GM12878 (cell line): ENCODE results near the gene TBC1D1. TPM values are rescaled to one million over a fixed set of nuclear protein-coding genes. Genes with fewer than 3 reads are reported as not detected.

Experiments
- ATAC-seq: fragments of 200-7000 bp; cut with Tn5 transposase; 3 replicates; pipeline ENCODE4 v1.9.1; 2020; ENCODE audit warnings: mild to moderate bottlenecking, moderate library complexity
- BruUV-seq: library from RNA; stranded (reverse); fragments of 400-500 nt; replicated peaks from 2 replicates; lab custom pipeline; 2021; lab: Mats Ljungman, UMichigan
- CTCF ChIA-PET: fragments of 300-600 bp; sonication (Branson Sonifier 250); formaldehyde crosslinking; extraction: SDS; loops from one replicate; lab custom pipeline; 2021; ENCODE audit warnings: inconsistent platforms; lab: Yijun Ruan, JAX
- POLR2A ChIA-PET: fragments of 350-600 bp; formaldehyde crosslinking; extraction: SDS; loops from one replicate; lab custom pipeline; 2021; ENCODE audit warnings: inconsistent platforms; lab: Charles Lee
- RAD21 ChIA-PET: fragments of 300-600 bp; sonication (Branson Sonifier 250); formaldehyde crosslinking; loops from one replicate; lab custom pipeline; 2023; ENCODE audit warnings: antibody characterized with exemption; ENCODE audit not compliant: unreplicated experiment; lab: Charles Lee
- SMC1A ChIA-PET: fragments of 300-600 bp; sonication (Branson Sonifier 250); formaldehyde crosslinking; loops from one replicate; lab custom pipeline; 2023; ENCODE audit not compliant: unreplicated experiment, uncharacterized antibody; lab: Charles Lee
- DNase-seq: peaks from one replicate; pipeline ENCODE4 v3.0.0-alpha.2; 2011; ENCODE audit warnings: low read depth, low spot score
- FAIRE-seq: peaks from 3 replicates; lab custom pipeline; 2011; peaks lifted over from hg19 to GRCh38; lab: Jason Lieb, UNC
- H2AFZ ChIP-seq: 2 replicates; pipeline ENCODE4 v1.6.0; 2011; ENCODE audit warnings: low read depth, low read length, control low read depth; ENCODE audit not compliant: control insufficient read depth
- H3K27ac ChIP-seq: 2 replicates; pipeline ENCODE4 v1.5.1; 2011; ENCODE audit warnings: control low read depth; ENCODE audit not compliant: control insufficient read depth, insufficient read depth
- H3K27me3 ChIP-seq, 2 experiments: replicated peaks in 1 of 2; 2 replicates each; pipeline versions ENCODE4 v1.6.0 to v1.6.1; 2011; ENCODE audit warnings: low read length in 1 of 2; ENCODE audit not compliant: control insufficient read depth in 2 of 2, insufficient read depth in 2 of 2
- H3K36me3 ChIP-seq, 2 experiments: 2 replicates each; pipeline ENCODE4 v1.5.1; 2011; ENCODE audit warnings: low read length in 1 of 2; ENCODE audit not compliant: control insufficient read depth in 2 of 2, insufficient read depth in 2 of 2
- H3K4me1 ChIP-seq: 2 replicates; pipeline ENCODE4 v1.6.1; 2011; ENCODE audit warnings: mild to moderate bottlenecking, low read length, moderate library complexity, mixed read lengths; ENCODE audit not compliant: control insufficient read depth, insufficient read depth
- H3K4me2 ChIP-seq: 2 replicates; pipeline ENCODE4 v1.6.0; 2011; ENCODE audit warnings: control low read depth; ENCODE audit not compliant: control insufficient read depth, insufficient read depth
- H3K4me3 ChIP-seq: fragments of 200-600 bp; sonication (generic); 2 replicates; pipeline ENCODE4 v1.5.1; 2016
- H3K79me2 ChIP-seq: 2 replicates; pipeline ENCODE4 v1.6.0; 2011; ENCODE audit warnings: low read length; ENCODE audit not compliant: control insufficient read depth, insufficient read depth
- H3K9ac ChIP-seq: 2 replicates; pipeline ENCODE4 v1.8.0; 2011; ENCODE audit warnings: low read length, control low read depth, mixed read lengths; ENCODE audit not compliant: control insufficient read depth, insufficient read depth
- H3K9me3 ChIP-seq: replicated peaks from 3 replicates; pipeline ENCODE4 v1.5.1; 2011; ENCODE audit warnings: mild to moderate bottlenecking, low read length; ENCODE audit not compliant: control insufficient read depth, insufficient read depth
- H4K20me1 ChIP-seq: 2 replicates; pipeline ENCODE4 v1.6.0; 2011; ENCODE audit not compliant: control insufficient read depth, insufficient read depth
- BCL3 ChIP-seq: IDR thresholded peaks from 2 replicates; pipeline ENCODE4 v1.6.1; 2011; ENCODE audit warnings: borderline replicate concordance, low read depth, mild to moderate bottlenecking, moderate library complexity, low read length; ENCODE audit not compliant: insufficient read depth, poor library complexity, severe bottlenecking
- CEBPB ChIP-seq, 2 experiments: fragments of 150-350 bp in 1 of 2; IDR thresholded peaks; 2 replicates each; pipeline ENCODE4 v1.6.1; 2012 to 2014; ENCODE audit warnings: low read depth in 2 of 2, low read length in 2 of 2, borderline replicate concordance in 1 of 2, inconsistent platforms in 1 of 2
- FOXM1 ChIP-seq: IDR thresholded peaks from 2 replicates; pipeline ENCODE4 v1.6.1; 2012; ENCODE audit warnings: low read depth, mild to moderate bottlenecking, inconsistent platforms, low read length, moderate library complexity
- NFIC ChIP-seq: IDR thresholded peaks from 2 replicates; pipeline ENCODE4 v1.6.1; 2012; ENCODE audit warnings: low read depth, mild to moderate bottlenecking, inconsistent platforms, low read length, moderate library complexity
- PBX3 ChIP-seq: IDR thresholded peaks from 2 replicates; pipeline ENCODE4 v1.6.1; 2011; ENCODE audit warnings: mild to moderate bottlenecking, low read depth, low read length, moderate library complexity; ENCODE audit not compliant: insufficient replicate concordance
- SREBF1 ChIP-seq: IDR thresholded peaks from 2 replicates; pipeline ENCODE4 v1.6.1; 2012; ENCODE audit warnings: mild to moderate bottlenecking, low read length
- ZNF217 ChIP-seq: fragments of 450-650 bp; IDR thresholded peaks from 2 replicates; pipeline ENCODE4 v1.6.1; 2017; ENCODE audit warnings: antibody characterized with exemption, mild to moderate bottlenecking
- ZNF592 ChIP-seq: fragments of 450-650 bp; IDR thresholded peaks from 2 replicates; pipeline ENCODE4 v1.6.1; 2017; ENCODE audit warnings: mild to moderate bottlenecking, moderate library complexity
- WGBS: methylation state at CpG from one replicate; pipeline ENCODE4 v1.1.6; 2016; ENCODE audit warnings: low lambda C conversion rate; ENCODE audit not compliant: insufficient replicate concordance, insufficient coverage; ENCODE audit errors: missing lambda C conversion rate; 5-methylcytosine and 5-hydroxymethylcytosine counted together
- in situ Hi-C: fragments of 300-500 bp; cut with MboI; formaldehyde crosslinking; loops from 9 replicates; pipeline ENCODE4 v1.14.3; 2018; ENCODE audit warnings: mixed read lengths
- intact Hi-C: fragments of 100-400 bp; cut with micrococcal nuclease; formaldehyde crosslinking; loops from one replicate; pipeline ENCODE4 v1.14.2; 2022; ENCODE audit not compliant: unreplicated experiment
- polyA plus RNA-seq, 11 experiments: library from polyadenylated mRNA; depleted of rRNA in 4 of 11; unstranded in 6 of 11; stranded (reverse) in 5 of 11; fragments of >200 nt; fragmentation: Nextera tagmentation in 4 of 11; fragmentation: Illumina TruSeq in 1 of 11; extraction: Ambion mirVana in 4 of 11; extraction: Trizol in 1 of 11; gene quantifications; 1 replicate in 1 of 11; 2 replicates in 10 of 11; pipeline versions ENCODE4 v1.2.1 to v1.2.3, GENCODE V29; 2011 to 2016; ENCODE audit warnings: inconsistent platforms in 2 of 11, missing spikeins in 2 of 11, low read depth in 1 of 11
- total RNA-seq, 4 experiments: library from RNA; depleted of rRNA in 3 of 4; stranded (reverse); fragments of >200 nt in 3 of 4; fragmentation: Illumina TruSeq in 1 of 4; extraction: Trizol in 1 of 4; gene quantifications; 2 replicates each; pipeline versions ENCODE4 v1.2.1 to v1.2.3, GENCODE V29; 2013 to 2021

The TBC1D1 gene
- total and polyA plus RNA-seq, 10 of the 15 experiments (the other 5 are each of a cell fraction or from before 2014, with no cell fraction given) = 5.3 to 102 (median 57.8) TPM

GRCh38 chr4:37977471-37978247 lies 86.8 kb downstream of the TBC1D1 start (continued):
- no peak for TF ChIP-seq PBX3
- TF ChIP-seq, all 136 proteins: peak for 26

GRCh38 chr4:37978248-37978924 lies 87.5 kb downstream of the TBC1D1 start:
- peak overlapping the region; percentile 83 for H3K4me3 ChIP-seq
- no peaks in the 10 kb centered on the region for H3K9me3 ChIP-seq
- SMC1A ChIA-PET = interaction anchor here (0.8 to 2.9 kb wide), 17 partner anchors 10 to 181 kb away, joined by 3 to 11 read pairs (median 5); partner anchors contain the start of gene PGM2
- intact Hi-C loops = loop anchor here (5.0 kb wide), 2 partner anchors 151 to 171 kb away; partner anchors contain the start of gene PGM2
- H3K27ac ChIP-seq = peak overlapping the region; percentile 45
- peaks cover 21% of the 10 kb centered on the region for H3K4me1 ChIP-seq
- in situ Hi-C loops = no loop called here
- POLR2A ChIA-PET = interaction anchor here (0.6 to 0.7 kb wide), 3 partner anchors 54 to 911 kb away, joined by 3 read pairs; partner anchors contain the start of gene PGM2
- ATAC-seq (peak; percentile 65), DNase-seq (no peak), FAIRE-seq (peak; percentile 47)
- no peaks in the 10 kb centered on the region for H3K27me3 ChIP-seq
- H2AFZ ChIP-seq = no peak overlapping the region; the same call in 1 of the 2 replicates
- H3K4me2 ChIP-seq = peak overlapping the region; percentile 91
- H3K79me2 ChIP-seq = peaks cover 21% of the 10 kb centered on the region
- RAD21 ChIA-PET = interaction anchor here (0.6 to 3.4 kb wide), 17 partner anchors 7 to 376 kb away, joined by 3 to 29 read pairs (median 4); partner anchors contain the start of genes PGM2 and TBC1D1
- 0 out of 2 replicates have a peak, but pooled peaks cover 4% of the 10 kb centered on the region for H4K20me1 ChIP-seq
- H3K9ac ChIP-seq = peak overlapping the region; percentile 64
- BruUV-seq = TSS peak; percentile 49
- H3K36me3 ChIP-seq = no peaks in the 10 kb centered on the region
- WGBS = 3% methylated on average over 11 of the region's 11 CpGs
- CTCF ChIA-PET = interaction anchor here (0.6 to 5.6 kb wide), 23 partner anchors 10 to 376 kb away, joined by 3 to 69 read pairs (median 5); partner anchors contain the start of gene PGM2
- TF ChIP-seq ZNF592 (no peak), NFIC (peak; percentile 73; the same call in 1 of the 2 replicates), FOXM1 (peak; percentile 52; the same call in 1 of the 2 replicates), CEBPB (IDR thresholded peaks at IDR 0.05; ENCODE audit: borderline replicate concordance in 1 of 2, low read depth in 2 of 2, low read length in 2 of 2) (0 out of 4 replicates have a peak, but pooled peaks of 1 of the 2 experiments have one; percentile 26), BCL3 (no peak), ZNF217 (no peak), SREBF1 (no peak)
